C4-2B (cell line): ENCODE results near the gene UTF1.
A peak's percentile ranks its signal among the peaks of the same experiment; 100 is the strongest.

Source experiments
- H3K27ac ChIP-seq: fragments of 450-650 bp; 2 replicates; pipeline ENCODE4 v1.5.1; 2017
- ZFX ChIP-seq: fragments of 450-650 bp; IDR thresholded peaks from 2 replicates; pipeline ENCODE4 v1.6.1; 2017
- TF ChIP-seq, protein P1 (sequence below): fragments of 450-650 bp; conservative IDR thresholded peaks from 2 replicates; pipeline ENCODE4 v1.5.1; 2017; ENCODE audit warnings: mild to moderate bottlenecking

The UTF1 gene

DNA sequence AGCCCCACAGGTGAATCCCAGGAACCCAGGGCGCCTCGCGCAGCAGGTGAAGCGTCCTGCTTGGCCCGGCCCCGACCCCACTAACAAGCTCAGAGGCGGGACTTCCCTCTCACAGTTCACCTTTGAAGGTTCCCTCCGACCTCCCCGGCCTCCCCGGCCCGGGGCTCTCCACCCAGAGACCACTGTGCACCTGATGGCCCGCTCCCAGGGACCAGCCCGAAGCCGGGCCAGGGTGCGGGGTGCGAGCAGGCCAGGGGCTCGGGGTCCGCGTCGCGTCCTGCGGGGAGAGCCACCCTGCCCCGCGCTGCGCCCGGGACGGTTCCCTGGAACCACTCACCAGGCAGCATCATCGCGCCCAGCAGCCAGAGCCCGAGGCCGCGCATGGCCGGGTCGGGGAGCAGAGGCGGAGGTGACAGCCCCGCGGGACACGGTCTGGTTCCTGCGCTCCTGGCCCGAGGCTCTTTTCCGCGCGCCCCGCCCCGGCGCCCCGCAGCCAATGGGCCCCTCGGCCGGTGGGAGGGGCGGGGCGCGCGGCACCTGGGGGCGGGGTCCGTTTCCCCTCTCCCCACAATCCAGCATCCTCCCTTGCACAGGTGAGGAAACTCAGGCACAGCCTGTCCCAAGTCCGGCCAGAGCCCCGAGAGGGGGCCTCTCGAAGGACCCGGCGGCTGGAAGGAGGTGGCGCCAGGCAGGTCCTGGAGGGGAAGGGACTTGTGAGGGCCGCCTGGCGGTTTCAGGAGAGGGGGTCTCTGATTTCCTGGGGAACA lies 46.6 kb downstream of the UTF1 start, which contains the start of gene ADAM8:
Gene ADAM8, minus strand, starts transcription at position 434 of the 767 bp plus-strand sequence. Its CDS starts 51 bp downstream, at position 383.
- TF ChIP-seq, protein P1, sequence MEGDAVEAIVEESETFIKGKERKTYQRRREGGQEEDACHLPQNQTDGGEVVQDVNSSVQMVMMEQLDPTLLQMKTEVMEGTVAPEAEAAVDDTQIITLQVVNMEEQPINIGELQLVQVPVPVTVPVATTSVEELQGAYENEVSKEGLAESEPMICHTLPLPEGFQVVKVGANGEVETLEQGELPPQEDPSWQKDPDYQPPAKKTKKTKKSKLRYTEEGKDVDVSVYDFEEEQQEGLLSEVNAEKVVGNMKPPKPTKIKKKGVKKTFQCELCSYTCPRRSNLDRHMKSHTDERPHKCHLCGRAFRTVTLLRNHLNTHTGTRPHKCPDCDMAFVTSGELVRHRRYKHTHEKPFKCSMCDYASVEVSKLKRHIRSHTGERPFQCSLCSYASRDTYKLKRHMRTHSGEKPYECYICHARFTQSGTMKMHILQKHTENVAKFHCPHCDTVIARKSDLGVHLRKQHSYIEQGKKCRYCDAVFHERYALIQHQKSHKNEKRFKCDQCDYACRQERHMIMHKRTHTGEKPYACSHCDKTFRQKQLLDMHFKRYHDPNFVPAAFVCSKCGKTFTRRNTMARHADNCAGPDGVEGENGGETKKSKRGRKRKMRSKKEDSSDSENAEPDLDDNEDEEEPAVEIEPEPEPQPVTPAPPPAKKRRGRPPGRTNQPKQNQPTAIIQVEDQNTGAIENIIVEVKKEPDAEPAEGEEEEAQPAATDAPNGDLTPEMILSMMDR: no peak
- no peak for TF ChIP-seq ZFX
- no peak within 1 kb of the TSS; the same call in 1 of the 2 replicates for H3K27ac ChIP-seq

DNA sequence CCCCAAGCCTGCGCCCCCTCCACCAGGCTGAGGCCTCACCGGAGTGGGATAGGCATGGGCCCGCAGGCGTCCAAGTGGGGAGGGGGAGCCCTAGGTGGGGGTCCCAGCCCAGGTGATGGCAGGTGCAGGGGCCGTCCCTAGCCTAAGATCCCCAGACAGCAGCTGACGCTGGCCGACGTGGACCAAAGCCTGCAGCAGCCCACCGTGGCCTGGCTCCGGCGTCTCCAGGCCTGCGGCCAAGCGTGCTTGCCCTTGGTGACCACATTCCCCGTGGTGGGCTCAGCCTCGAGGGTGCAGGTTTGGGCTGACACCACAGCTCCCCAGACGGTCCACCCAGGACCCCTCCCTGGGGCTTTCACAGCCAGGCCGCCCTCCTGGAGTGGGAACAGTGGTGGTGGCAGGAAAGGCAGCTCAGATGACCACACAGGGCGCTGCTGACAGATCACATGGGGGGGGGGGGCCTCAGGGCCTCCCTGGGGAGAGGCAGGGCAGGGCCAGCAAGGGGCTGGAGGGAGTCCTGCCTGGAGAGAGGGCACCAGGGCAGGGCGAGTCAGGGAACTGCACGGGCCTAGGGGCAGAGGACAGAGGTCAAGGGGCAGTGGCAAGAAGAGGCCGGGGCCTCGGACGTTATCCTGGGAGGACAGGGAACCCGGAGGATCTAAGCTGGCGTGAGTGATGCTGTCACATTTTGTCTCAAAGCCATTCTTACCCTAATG lies 47.4 kb downstream of the UTF1 start:
- H3K27ac ChIP-seq: peak overlapping the region; percentile 9; the same call in 1 of the 2 replicates
- TF ChIP-seq, protein P1: no peak
- TF ChIP-seq ZFX: no peak

DNA sequence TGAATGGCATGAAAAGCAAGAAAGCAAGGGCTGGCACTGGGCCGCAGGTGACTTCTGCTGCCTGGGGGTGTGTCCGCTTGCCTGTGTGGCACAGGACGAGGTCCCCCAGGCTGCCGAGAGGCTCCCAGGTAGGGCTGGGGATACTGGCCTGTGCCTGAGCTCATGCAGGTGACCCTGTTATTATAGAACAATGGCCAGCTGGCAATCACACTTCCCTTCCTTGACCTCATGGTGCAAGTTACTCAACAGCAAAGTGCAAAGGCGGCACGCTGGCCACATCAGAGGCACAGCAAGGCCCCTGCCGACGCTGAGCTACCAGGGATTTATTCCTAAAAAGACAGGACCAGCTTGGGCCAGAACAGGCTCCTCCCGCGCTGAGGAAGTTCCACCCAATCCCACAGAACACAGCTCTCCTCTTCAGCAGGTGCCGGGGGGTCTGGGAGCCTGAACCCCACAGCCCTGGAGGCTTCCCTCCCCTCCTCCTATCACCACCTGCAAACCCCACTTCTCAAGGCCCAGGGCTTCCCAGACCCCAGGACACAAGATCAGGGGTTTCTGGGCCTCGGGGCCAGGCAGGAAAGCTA lies 48.1 kb downstream of the UTF1 start:
- TF ChIP-seq ZFX: no peak
- TF ChIP-seq, protein P1: no peak
- H3K27ac ChIP-seq: peak overlapping the region; percentile 9

DNA sequence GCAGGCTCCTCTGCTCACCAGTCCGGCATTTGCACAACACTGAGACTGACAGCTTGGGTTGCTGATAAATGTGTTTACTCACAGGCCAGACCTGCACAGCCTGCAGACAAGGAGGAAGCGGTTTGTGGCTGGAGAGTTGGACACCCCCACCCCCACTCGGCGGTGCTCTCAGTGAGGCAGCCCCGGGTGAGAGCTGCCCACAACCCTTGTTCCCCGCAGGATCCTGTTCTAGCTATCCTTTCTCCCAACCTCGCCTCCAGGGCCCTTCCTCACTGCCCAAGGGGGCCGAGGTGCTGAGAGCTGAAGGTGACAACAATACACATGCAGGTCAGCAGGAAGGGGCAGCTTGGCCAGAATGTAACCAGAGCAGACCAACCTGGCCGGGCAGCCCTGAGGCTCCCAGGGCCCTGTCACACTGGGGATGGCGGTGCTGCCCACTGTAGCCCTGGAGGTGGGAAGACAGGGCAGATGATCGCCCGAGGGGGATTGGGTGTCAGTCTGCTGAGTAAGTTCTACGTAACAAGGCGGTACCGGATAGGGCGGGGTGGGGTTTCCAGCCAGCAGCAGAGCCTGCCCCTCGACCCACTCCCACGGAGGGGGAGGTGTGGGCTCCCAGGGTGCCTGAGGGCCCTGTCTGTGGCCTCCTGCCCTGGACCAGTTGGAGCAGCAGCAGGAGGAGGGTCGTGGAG lies 48.7 kb downstream of the UTF1 start:
- TF ChIP-seq, protein P1: no peak
- no peak for TF ChIP-seq ZFX
- peak overlapping the region; percentile 9 for H3K27ac ChIP-seq

DNA sequence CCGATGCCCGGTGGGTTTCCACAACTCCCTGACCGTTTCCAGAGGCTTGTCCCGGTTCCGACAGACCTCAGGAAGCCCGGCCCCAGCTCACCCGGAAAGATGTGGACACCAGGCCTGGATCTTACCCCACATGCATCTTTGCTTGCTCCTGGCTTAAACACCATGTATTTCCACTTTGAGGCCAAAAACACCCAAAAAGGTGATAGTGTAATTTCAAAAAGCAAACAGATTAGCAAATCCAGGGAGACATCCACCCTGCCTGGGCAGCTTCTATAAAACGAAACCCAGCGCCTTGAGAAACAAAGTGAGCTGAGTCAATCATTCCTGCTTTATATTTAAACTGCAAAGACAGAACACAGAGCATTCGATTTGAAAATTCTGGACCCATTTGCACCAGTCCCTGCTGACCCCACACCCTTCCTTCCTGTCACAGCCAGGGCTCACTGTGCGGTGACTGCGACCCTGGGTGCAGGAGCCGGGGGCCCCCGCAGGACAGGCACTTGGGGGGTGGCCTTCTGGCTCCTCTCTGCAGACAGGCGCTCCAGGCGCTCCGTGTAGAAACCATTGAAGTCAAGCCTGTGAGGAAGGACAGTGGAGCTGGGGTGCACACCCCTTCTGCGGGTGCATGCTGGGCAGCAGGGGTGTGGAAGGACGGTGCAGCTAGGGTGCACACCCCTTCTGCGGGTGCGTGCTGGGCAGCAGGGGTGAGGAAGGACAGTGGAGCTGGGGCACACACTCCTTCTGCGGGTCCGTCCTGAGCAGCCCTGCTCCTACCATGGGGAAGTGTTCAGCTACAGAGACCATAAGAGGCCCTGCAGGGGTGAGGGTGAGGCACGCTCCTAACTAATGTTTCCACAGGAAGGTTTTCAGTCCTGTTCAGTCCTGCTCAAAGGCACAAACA lies 49.6 kb downstream of the UTF1 start:
- H3K27ac ChIP-seq: no peak overlapping the region; the same call in 1 of the 2 replicates

More for the DNA sequence above, 49.6 kb downstream of the UTF1 start:
- TF ChIP-seq, protein P1: no peak
- no peak for TF ChIP-seq ZFX
